Measurements from ENCODE around the gene PHTF2. TPM values are rescaled to one million over a fixed set of nuclear protein-coding genes. Genes with fewer than 3 reads are reported as not detected.

PHTF2 gene
- total RNA-seq, 5 donors from 2014 or later (not counting 1 experiment from before 2014, with no cell fraction given) = 19.7 to 35.8 (median 28.0) TPM

GRCh38 chr7:77760809-77761453 lies 37.6 kb upstream of the PHTF2 start:
- Mint-ChIP-seq H3K27ac (no peak overlapping the region), H3K36me3 (peaks cover 5% of the 10 kb centered on the region), H3K4me1 (peaks cover 42 to 57% (median 48%) of the 10 kb centered on the region in 3 donors)

GRCh38 chr7:77765481-77765880 lies 33.1 kb upstream of the PHTF2 start:
- Mint-ChIP-seq H3K4me1 (peaks cover 32 to 37% (median 34%) of the 10 kb centered on the region in 3 donors), H3K36me3 (peaks cover 18% of the 10 kb centered on the region), H3K9me3 (no peaks in the 10 kb centered on the region), H3K4me3 (no peak overlapping the region), H3K27ac (no peak overlapping the region), H3K27me3 (no peaks in the 10 kb centered on the region)
- H3K36me3 ChIP-seq (ENCODE audit: control insufficient read depth in 2 of 2, extremely low read depth in 1 of 2, insufficient read depth in 1 of 2, low read length in 1 of 2) = peaks cover 0 to 27% of the 10 kb centered on the region in 2 donors
- ChIA-PET CTCF (interaction anchor here (1.1 to 2.3 kb wide), 3 partner anchors 107 to 114 kb away, joined by 3 to 10 read pairs (median 4); no protein-coding TSS in a partner anchor), POLR2A (no interaction called here)
- no peaks in the 10 kb centered on the region for H3K27me3 ChIP-seq (replicated peaks in 1 of 2; ENCODE audit: control insufficient read depth in 2 of 2, extremely low read depth in 1 of 2, insufficient read depth in 2 of 2, low read length in 1 of 2)
- H3K4me1 ChIP-seq (ENCODE audit: control insufficient read depth in 1 of 2, extremely low read depth in 1 of 2, insufficient read depth in 2 of 2, low read length in 2 of 2) = peaks cover 0 to 2% of the 10 kb centered on the region in 2 experiments
- 100% methylated on average over 1 of the region's 3 CpGs for WGBS (ENCODE audit: insufficient coverage)
- no peak overlapping the region for H3K27ac ChIP-seq (ENCODE audit: low read length)
- no peaks in the 10 kb centered on the region for H3K9me3 ChIP-seq
- ATAC-seq (replicated peaks in 1 of 4) = no peak
- no peak for DNase-seq
- no peak overlapping the region for H3K4me3 ChIP-seq (ENCODE audit: control insufficient read depth in 1 of 2, extremely low read depth in 1 of 2, low read length in 1 of 2)

More at GRCh38 chr7:77760809-77761453, 37.6 kb upstream of the PHTF2 start:
- ChIA-PET POLR2A (no interaction called here), CTCF (interaction anchor here (1.1 to 3.2 kb wide), 5 partner anchors 13 to 110 kb away, joined by 3 to 54 read pairs (median 21); no protein-coding TSS in a partner anchor)
- WGBS (ENCODE audit: insufficient coverage) = no CpG with 5 or more reads among the region's 10 CpGs
- H3K27ac ChIP-seq (ENCODE audit: low read length) = no peak overlapping the region
- H3K9me3 ChIP-seq = no peaks in the 10 kb centered on the region
- no peak overlapping the region for H3K4me3 Mint-ChIP-seq
- no peak for DNase-seq
- H3K36me3 ChIP-seq (ENCODE audit: control insufficient read depth in 2 of 2, extremely low read depth in 1 of 2, insufficient read depth in 1 of 2, low read length in 1 of 2) = peaks cover 0 to 3% of the 10 kb centered on the region in 2 donors
- no peaks in the 10 kb centered on the region for H3K27me3 ChIP-seq (replicated peaks in 1 of 2; ENCODE audit: control insufficient read depth in 2 of 2, extremely low read depth in 1 of 2, insufficient read depth in 2 of 2, low read length in 1 of 2)
- H3K27me3 Mint-ChIP-seq = no peaks in the 10 kb centered on the region
- no peaks in the 10 kb centered on the region for H3K9me3 Mint-ChIP-seq
- H3K4me1 ChIP-seq (ENCODE audit: control insufficient read depth in 1 of 2, extremely low read depth in 1 of 2, insufficient read depth in 2 of 2, low read length in 2 of 2) = peaks cover 0 to 2% of the 10 kb centered on the region in 2 experiments
- no peak for ATAC-seq (replicated peaks in 1 of 4)
- H3K4me3 ChIP-seq (ENCODE audit: control insufficient read depth in 1 of 2, extremely low read depth in 1 of 2, low read length in 1 of 2) = no peak overlapping the region

- WGBS (ENCODE audit: insufficient coverage) = 100% methylated on average over 3 of the region's 4 CpGs
- Histone ChIP-seq H3K4me1 (ENCODE audit: control insufficient read depth in 1 of 2, extremely low read depth in 1 of 2, insufficient read depth in 2 of 2, low read length in 2 of 2) (peaks cover 0 to 2% of the 10 kb centered on the region in 2 experiments), H3K4me3 (ENCODE audit: control insufficient read depth in 1 of 2, extremely low read depth in 1 of 2, low read length in 1 of 2) (no peak overlapping the region), H3K27ac (ENCODE audit: low read length) (no peak overlapping the region), H3K36me3 (ENCODE audit: control insufficient read depth in 2 of 2, extremely low read depth in 1 of 2, insufficient read depth in 1 of 2, low read length in 1 of 2) (peaks cover 0 to 27% of the 10 kb centered on the region in 2 donors), H3K9me3 (no peaks in the 10 kb centered on the region), H3K27me3 (replicated peaks in 1 of 2; ENCODE audit: control insufficient read depth in 2 of 2, extremely low read depth in 1 of 2, insufficient read depth in 2 of 2, low read length in 1 of 2) (no peaks in the 10 kb centered on the region)
- H3K4me1 Mint-ChIP-seq = peaks cover 30 to 36% (median 35%) of the 10 kb centered on the region in 3 donors
- POLR2A ChIA-PET = interaction anchor here in 1 of 2 donors (0.7 kb wide), 1 partner anchor 36 kb away, joined by 5 read pairs; no protein-coding TSS in a partner anchor
- CTCF ChIA-PET = interaction anchor here (0.6 to 2.3 kb wide), 4 partner anchors 32 to 115 kb away, joined by 3 to 10 read pairs (median 4); partner anchors contain the start of genes PHTF2 (in 1 of the 2) and TMEM60 (in 1 of the 2)
- no peak overlapping the region for H3K4me3 Mint-ChIP-seq
- no peaks in the 10 kb centered on the region for H3K27me3 Mint-ChIP-seq
- ATAC-seq (replicated peaks in 1 of 4) = no peak
- DNase-seq = no peak
- no peaks in the 10 kb centered on the region for H3K9me3 Mint-ChIP-seq
- H3K36me3 Mint-ChIP-seq = peaks cover 22% of the 10 kb centered on the region
- no peak overlapping the region for H3K27ac Mint-ChIP-seq
Observed at GRCh38 chr7:77765906-77766800, 32.4 kb upstream of the PHTF2 start.

- H3K27me3 Mint-ChIP-seq = no peaks in the 10 kb centered on the region
- H3K9me3 Mint-ChIP-seq = no peaks in the 10 kb centered on the region
- peaks cover 0 to 2% of the 10 kb centered on the region in 2 experiments for H3K4me1 ChIP-seq (ENCODE audit: control insufficient read depth in 1 of 2, extremely low read depth in 1 of 2, insufficient read depth in 2 of 2, low read length in 2 of 2)
- peak overlapping the region in 1 of 2 donors; percentile 48 for H3K27ac Mint-ChIP-seq
- ChIA-PET CTCF (interaction anchor here (0.6 to 2.3 kb wide), 3 partner anchors 32 to 116 kb away, joined by 3 to 10 read pairs (median 4); partner anchors contain the start of genes PHTF2 (in 1 of the 2) and TMEM60 (in 1 of the 2)), POLR2A (interaction anchor here in 1 of 2 donors (0.7 kb wide), 1 partner anchor 35 kb away, joined by 5 read pairs; no protein-coding TSS in a partner anchor)
- H3K9me3 ChIP-seq = no peaks in the 10 kb centered on the region
- H3K36me3 ChIP-seq (ENCODE audit: control insufficient read depth in 2 of 2, extremely low read depth in 1 of 2, insufficient read depth in 1 of 2, low read length in 1 of 2) = peaks cover 0 to 28% of the 10 kb centered on the region in 2 donors
- WGBS (ENCODE audit: insufficient coverage) = no CpG with 5 or more reads among the region's 6 CpGs
- no peak overlapping the region for H3K4me3 Mint-ChIP-seq
- no peaks in the 10 kb centered on the region for H3K27me3 ChIP-seq (replicated peaks in 1 of 2; ENCODE audit: control insufficient read depth in 2 of 2, extremely low read depth in 1 of 2, insufficient read depth in 2 of 2, low read length in 1 of 2)
- peaks cover 22% of the 10 kb centered on the region for H3K36me3 Mint-ChIP-seq
- no peak for DNase-seq
- H3K4me1 Mint-ChIP-seq = peaks cover 26 to 31% (median 30%) of the 10 kb centered on the region in 3 donors
- H3K4me3 ChIP-seq (ENCODE audit: control insufficient read depth in 1 of 2, extremely low read depth in 1 of 2, low read length in 1 of 2) = no peak overlapping the region
- no peak for ATAC-seq (replicated peaks in 1 of 4)
- no peak overlapping the region for H3K27ac ChIP-seq (ENCODE audit: low read length)
Observed at GRCh38 chr7:77766801-77767605, 31.6 kb upstream of the PHTF2 start.

GRCh38 chr7:77770316-77770715 lies 28.3 kb upstream of the PHTF2 start:
- no peak overlapping the region for H3K4me3 Mint-ChIP-seq
- H3K27ac Mint-ChIP-seq = no peak overlapping the region
- Histone ChIP-seq H3K36me3 (ENCODE audit: control insufficient read depth in 2 of 2, extremely low read depth in 1 of 2, insufficient read depth in 1 of 2, low read length in 1 of 2) (peaks cover 0 to 55% of the 10 kb centered on the region in 2 donors), H3K4me3 (ENCODE audit: control insufficient read depth in 1 of 2, extremely low read depth in 1 of 2, low read length in 1 of 2) (no peak overlapping the region), H3K9me3 (no peaks in the 10 kb centered on the region), H3K27ac (ENCODE audit: low read length) (no peak overlapping the region), H3K4me1 (ENCODE audit: control insufficient read depth in 1 of 2, extremely low read depth in 1 of 2, insufficient read depth in 2 of 2, low read length in 2 of 2) (no peaks in the 10 kb centered on the region), H3K27me3 (replicated peaks in 1 of 2; ENCODE audit: control insufficient read depth in 2 of 2, extremely low read depth in 1 of 2, insufficient read depth in 2 of 2, low read length in 1 of 2) (no peaks in the 10 kb centered on the region)
- peaks cover 5 to 13% (median 10%) of the 10 kb centered on the region in 3 donors for H3K4me1 Mint-ChIP-seq
- ChIA-PET POLR2A (no interaction called here), CTCF (no interaction called here)
- ATAC-seq (replicated peaks in 1 of 4) (no peak), DNase-seq (no peak)
- peaks cover 32% of the 10 kb centered on the region for H3K36me3 Mint-ChIP-seq
- H3K9me3 Mint-ChIP-seq = no peaks in the 10 kb centered on the region
- no peaks in the 10 kb centered on the region for H3K27me3 Mint-ChIP-seq
- WGBS (ENCODE audit: insufficient coverage) = 91% methylated on average over 6 of the region's 8 CpGs
